ELF-1 (cell line): Measurements from ENCODE around the gene PABPC1L.

Experiments used
- DNase-seq: peaks from one replicate; pipeline ENCODE4 v3.0.0-alpha.2; 2016; ENCODE audit warnings: low read depth, low spot score

The PABPC1L gene

DNA sequence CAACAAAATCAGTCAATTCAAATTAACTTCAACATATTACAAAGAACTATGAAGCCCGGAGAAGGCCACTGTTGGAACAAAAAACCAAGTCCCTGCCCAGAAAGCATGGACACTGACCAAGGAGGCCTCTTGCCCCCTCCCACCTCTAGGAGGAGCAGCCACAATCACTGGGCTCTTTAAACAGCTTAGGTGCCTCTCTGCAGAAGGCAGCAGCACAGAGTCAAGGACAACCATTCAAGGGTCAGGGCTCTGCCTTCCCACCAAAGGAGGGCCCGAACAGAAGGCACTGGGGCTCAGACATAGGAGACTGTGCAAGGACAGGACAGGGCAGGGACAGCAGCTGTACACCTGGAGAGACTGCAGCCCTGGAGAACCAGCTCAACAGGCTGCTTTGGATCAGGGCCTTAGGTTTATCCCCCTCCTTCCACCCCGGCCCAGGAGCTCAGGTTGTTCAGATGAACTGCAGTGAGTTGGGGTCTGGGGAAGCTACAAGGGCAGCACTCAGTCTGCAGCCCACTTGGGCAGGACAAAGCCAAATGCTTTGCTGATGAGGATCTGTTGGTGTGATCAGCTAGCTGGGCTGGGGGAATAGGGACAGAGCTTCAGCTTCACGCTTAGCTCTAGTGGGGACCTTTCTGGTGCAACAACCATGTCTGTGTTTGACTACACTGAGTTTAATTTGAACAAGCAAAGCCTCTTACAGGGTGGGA lies 32.6 kb downstream of the PABPC1L start:
- peak; percentile 13 for DNase-seq

GRCh38 chr20:44943828-44944227 lies 34.0 kb downstream of the PABPC1L start:
- no peak for DNase-seq

DNA sequence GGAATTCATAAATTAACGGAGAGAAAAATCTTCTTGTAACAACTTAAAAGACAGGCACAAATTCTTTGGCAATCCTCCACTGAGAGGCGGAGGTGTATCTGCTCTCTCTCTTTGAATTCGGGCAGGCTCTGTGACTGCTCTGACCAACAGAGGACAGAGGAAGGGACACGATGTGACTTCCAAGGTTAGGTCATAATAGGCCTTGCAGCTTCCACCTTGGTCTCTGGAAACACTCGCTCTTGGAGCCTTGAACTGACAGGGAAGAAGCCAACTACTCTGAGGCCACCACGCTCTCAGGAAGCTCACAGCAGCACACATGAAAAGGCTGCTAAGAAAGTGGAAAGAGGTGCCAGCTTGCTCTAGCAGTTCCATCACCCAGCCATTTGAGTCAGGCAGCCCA lies 35.4 kb downstream of the PABPC1L start:
- no peak for DNase-seq

DNA sequence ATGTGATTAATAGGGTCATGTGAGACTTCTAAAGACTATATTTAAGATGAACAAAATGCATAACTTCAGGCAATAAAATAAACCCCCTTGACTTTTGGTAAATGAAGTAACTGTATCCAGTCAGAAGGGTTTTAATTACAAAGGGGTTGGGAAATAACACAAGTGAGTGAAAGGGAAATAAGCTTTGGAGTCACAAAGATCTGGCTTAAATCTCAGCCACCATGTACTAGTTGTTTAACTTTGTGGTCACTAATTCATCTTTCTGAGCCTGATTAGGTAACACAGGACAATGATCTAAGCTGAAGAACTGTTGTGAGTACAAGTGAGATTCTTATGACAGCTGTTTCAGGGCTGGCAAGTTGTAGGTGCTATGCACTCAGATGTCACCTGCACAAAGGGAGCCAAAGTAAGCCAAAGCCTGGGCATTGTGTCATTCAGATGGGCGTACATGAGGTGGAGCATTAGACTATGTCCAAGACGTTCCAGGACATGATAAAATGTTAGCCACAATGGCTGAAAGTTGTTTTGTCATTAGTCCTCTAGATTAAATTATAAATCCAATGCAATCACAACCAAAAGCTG lies 36.5 kb downstream of the PABPC1L start:
- DNase-seq = no peak

GRCh38 chr20:44948107-44948506 lies 38.2 kb downstream of the PABPC1L start:
- DNase-seq = no peak

DNA sequence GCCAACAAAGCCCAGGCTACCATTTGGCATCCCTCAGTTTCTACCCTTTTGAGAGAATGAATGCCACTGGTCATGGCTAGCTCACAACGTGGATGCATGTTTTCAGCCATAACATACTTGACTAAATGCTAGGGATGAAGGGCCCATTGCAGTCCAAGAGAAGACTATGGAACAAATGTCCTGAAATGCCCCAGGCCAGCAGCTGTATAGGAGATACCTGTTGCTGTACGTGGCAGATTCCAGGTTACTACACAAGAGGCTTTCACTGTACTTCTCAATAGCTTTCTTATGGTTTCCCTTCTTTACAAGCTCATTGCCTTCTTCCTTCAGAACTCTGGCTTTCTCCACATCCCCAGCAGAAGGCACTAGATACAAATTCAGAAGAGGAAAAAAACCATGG lies 38.7 kb downstream of the PABPC1L start:
- DNase-seq = no peak

GRCh38 chr20:44950368-44950767 lies 40.5 kb downstream of the PABPC1L start:
- no peak for DNase-seq

DNA sequence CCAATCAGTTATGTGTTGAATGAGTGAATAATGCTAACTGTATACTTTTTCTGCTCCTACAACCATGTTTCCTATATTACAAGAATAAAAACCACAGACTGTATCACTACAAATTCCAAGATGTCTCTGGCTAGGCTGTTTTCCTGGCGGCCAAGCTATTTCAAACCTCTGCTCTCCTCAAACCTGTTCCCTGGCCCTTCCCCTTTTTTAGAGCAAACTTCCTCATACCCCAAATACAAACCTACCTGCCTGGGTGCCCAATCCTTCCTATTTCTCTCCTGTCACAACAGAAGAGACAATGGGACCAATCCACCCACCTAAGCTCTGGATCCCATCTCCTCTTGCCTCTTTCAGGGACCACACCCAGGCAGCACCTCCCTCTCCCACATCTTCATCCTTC lies 42.9 kb downstream of the PABPC1L start:
- no peak for DNase-seq

GRCh38 chr20:44954211-44954610 lies 44.4 kb downstream of the PABPC1L start:
- no peak for DNase-seq

- no peak for DNase-seq
Measured at GRCh38 chr20:44955270-44955669, 45.4 kb downstream of the PABPC1L start.

GRCh38 chr20:44956410-44956809 lies 46.5 kb downstream of the PABPC1L start:
- peak; percentile 8 for DNase-seq

- DNase-seq = no peak
Measured at GRCh38 chr20:44958276-44958675, 48.4 kb downstream of the PABPC1L start.

- peak; percentile 37 for DNase-seq
Measured at GRCh38 chr20:44959082-44959637, 49.3 kb downstream of the PABPC1L start.

GRCh38 chr20:44959638-44960102 lies 49.8 kb downstream of the PABPC1L start:
- no peak for DNase-seq

- DNase-seq = peak; percentile 94
Measured at GRCh38 chr20:44960103-44960852, 50.4 kb downstream of the PABPC1L start, which contains the start of gene TOMM34. TOMM34 (minus strand) TSS chr20:44960397; CDS start chr20:44960333, 64 bp downstream.

DNA sequence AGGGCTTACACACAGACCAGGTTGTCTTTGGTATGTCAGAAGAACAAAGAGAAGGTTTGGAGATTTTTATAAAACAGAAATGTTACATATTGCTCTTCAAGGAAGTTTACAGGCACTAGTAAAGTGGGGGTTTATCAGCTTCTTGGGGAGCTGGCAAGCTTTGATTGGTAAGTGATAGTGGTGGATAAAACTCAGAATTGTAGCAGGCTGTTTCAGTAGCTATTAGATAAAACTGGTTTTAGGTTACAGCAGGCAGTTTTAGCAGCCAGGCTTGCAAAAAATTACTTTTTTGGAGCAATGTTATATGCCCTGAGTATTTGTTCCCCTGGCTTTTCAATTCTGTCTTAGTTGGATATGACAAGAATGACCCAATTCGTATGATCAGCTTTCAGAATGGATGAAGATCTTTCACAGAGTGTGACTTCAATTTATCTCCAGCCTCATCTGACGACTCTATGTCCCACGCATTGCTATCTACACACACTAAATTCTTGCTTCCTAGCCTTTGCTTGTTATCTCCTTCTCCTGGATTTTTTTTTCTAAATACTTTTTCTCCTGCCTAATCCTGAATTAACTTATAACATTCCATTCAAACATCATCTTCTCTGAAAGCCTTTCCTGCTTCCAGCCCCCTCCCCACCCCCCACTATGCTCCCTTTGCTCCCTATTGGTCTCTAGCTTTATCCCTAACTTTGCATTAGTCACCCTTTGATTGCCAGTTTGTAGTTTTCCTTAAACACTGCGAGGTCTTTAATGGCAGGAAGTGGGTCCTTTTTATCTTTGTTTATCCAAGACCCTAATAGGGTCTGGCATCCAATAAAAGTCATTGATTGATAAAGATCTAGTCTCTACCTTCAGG lies 51.4 kb downstream of the PABPC1L start:
- peak; percentile 22 for DNase-seq

GRCh38 chr20:44961870-44962267 lies 52.0 kb downstream of the PABPC1L start:
- peak; percentile 26 for DNase-seq

GRCh38 chr20:44962483-44962882 lies 52.6 kb downstream of the PABPC1L start:
- DNase-seq = no peak

DNA sequence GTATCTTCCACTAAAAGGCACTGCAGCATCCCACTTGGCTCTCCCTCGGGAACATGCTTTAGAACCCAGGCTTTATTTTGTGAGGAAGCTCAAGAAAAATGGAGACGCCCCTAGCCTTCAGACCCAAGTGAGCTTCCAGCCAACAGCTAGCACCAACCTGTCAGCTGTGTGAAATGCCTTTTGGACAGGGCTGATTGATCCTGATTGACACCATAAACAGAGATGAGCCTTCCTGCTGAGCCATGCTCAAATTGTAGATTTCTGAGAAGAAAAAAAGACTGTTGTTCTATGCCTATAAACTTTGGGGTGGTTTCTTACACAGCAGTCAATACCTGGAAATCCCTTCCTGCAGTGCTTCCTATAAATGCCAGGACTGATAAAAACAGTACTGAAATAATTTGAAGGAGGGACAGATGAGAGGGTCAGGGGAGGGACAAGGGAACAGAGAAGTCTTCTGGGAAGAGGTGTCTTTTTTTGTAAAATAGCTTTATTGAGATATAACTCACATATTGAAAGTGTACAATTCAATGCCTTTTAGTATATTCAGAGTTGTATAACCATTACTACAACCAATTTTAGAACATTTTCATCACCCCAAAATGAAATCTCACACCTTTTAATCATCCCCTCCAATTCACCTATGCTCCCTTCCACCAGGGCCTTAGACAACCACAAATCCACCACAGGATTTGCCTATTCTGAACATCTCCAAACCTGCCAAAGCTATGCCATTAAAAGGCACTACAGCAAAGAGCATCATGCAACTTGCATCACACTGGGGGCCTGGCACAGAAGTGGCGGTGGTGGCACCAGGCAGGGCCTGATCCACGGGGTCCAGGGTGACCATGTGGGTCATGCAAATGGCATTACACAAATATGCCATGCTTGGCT lies 53.7 kb downstream of the PABPC1L start:
- DNase-seq = no peak

GRCh38 chr20:44965651-44966029 lies 55.8 kb downstream of the PABPC1L start:
- no peak for DNase-seq
